G401 (cell line): ENCODE measurements around the gene TNFRSF17. TPM values are rescaled to one million over a fixed set of nuclear protein-coding genes. Genes with fewer than 3 reads are reported as not detected.

Experiments
- DNase-seq: peaks from one replicate; pipeline ENCODE4 v3.0.0-alpha.2; 2015; ENCODE audit warnings: low spot score
- in situ Hi-C: cut with HindIII; loops from 2 replicates; pipeline ENCODE4 v1.10.0; 2016; ENCODE audit warnings: low sequenced_read_pairs, mixed read lengths
- total RNA-seq: library from RNA; depleted of rRNA; stranded (reverse); fragments of >200 nt; shearing (Covaris generic); gene quantifications from 2 replicates; pipeline ENCODE4 v1.2.3, GENCODE V29; 2014; rRNA removed

Gene TNFRSF17
- total RNA-seq, 1 experiment from 2014 or later, result not detected

- DNase-seq, result no peak
- in situ Hi-C loops, result no loop called here
These were observed 29.4 kb downstream of the TNFRSF17 start for GRCh38 chr16:11994143-11995119.

- in situ Hi-C loops, result no loop called here
- DNase-seq, result no peak
These were observed 31.7 kb downstream of the TNFRSF17 start for GRCh38 chr16:11996433-11997330.

DNA sequence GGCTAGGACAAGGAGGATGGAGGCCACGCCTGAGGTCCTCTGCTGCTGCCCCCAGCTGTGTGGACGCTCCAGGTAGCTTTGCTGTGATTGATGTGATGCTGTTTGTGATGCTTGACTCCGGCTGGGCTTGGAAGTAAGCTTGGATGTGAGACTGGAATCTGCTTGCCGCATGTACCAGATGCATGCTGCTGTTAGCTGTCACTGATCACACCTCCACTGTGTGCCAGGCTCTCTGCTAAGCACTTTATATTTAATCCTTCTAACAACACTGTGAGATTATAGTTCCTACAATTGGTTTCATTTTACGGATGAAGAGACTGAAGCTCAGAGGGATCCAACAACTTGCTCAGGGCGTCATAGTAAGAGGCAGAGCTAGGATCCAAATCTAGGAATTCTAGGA lies 35.0 kb downstream of the TNFRSF17 start:
- no peak for DNase-seq
- in situ Hi-C loops, result no loop called here

DNA sequence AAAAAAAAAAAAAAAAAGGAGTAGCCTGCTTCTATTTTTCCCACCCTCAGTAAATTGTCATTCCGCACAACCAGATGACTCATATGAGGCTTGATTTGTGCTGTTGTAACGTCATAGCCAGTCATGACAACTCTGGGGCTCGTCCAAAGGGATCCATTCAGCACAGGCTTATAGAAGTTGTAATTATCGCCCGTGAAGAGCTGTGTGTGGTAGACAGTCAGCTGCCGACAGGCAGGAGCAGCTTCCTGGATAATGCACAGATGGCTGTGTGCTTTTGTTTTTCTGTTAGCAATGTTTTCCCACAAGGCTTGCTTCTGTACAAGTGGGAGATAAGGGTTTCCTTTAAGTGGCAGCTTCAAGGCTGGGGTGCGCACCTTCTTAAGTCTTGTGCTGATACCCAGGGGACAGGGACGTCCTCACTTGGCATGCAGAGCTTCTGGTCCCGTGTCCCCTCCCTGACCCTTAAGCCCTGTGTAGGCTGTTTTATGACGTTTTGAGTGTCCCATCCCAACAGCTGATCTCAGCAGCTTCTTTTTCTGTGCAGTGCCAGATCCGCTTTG lies 37.5 kb downstream of the TNFRSF17 start:
- in situ Hi-C loops, result no loop called here
- DNase-seq, result no peak

DNA sequence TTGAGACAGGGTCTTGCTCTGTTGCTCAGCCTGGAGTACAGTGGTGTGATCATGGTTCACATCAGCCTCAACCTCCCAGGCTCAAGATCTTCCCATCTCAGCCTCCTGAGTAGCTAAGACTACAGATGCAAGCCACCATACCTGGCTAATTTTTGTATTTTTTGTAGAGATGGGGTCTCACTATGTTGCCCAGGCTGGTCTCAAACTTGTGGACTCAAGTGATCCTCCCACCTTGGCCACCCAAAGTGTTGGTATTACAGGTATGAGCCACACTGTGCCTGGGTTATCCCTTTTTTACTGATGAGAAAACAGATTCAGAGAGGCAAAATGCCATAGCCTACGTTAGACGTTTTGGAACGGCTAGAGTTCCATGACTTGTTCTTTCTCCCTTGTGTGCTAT lies 41.6 kb downstream of the TNFRSF17 start:
- no peak for DNase-seq
- in situ Hi-C loops, result no loop called here

DNA sequence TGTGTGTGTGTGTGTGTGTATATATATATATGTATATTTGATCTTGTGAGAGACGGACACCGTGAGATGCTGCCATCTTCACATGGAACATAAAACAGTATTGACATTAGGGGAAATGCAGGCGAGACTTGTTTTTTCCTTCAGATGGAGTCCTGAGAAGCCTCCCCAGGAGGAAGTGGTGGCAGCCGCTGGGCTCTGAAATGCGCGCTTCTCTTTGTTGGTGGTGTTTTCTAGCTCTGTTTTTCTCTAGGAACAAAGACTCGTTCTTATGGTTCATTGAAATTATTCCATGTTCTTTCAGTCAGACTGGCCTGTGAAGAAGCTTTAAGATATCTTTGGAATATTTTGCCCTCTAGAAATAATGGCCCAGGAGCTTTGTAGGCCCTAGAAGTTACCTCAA lies 44.5 kb downstream of the TNFRSF17 start:
- DNase-seq, result no peak

DNA sequence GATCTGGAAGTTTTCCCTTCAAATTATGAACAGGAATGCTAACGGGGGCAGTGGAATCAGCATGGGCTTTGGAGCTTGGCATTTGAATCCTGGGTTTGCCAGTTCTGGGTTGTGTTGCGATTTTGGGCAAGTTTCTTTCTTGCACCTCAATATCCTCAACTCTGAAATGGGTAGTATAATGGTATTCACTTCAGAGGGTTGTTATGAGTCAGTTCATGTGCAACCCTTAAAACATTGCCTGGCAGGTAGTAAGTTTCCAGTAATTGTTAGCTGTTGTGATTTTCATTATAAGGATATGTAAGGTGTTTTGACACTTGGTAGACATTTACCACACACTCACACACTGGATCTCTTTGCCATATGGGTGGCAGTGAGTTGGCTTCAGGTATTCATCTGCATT lies 44.9 kb downstream of the TNFRSF17 start:
- DNase-seq, result no peak
- in situ Hi-C loops, result no loop called here

More for the DNA sequence above, 44.5 kb downstream of the TNFRSF17 start:
- in situ Hi-C loops, result no loop called here

DNA sequence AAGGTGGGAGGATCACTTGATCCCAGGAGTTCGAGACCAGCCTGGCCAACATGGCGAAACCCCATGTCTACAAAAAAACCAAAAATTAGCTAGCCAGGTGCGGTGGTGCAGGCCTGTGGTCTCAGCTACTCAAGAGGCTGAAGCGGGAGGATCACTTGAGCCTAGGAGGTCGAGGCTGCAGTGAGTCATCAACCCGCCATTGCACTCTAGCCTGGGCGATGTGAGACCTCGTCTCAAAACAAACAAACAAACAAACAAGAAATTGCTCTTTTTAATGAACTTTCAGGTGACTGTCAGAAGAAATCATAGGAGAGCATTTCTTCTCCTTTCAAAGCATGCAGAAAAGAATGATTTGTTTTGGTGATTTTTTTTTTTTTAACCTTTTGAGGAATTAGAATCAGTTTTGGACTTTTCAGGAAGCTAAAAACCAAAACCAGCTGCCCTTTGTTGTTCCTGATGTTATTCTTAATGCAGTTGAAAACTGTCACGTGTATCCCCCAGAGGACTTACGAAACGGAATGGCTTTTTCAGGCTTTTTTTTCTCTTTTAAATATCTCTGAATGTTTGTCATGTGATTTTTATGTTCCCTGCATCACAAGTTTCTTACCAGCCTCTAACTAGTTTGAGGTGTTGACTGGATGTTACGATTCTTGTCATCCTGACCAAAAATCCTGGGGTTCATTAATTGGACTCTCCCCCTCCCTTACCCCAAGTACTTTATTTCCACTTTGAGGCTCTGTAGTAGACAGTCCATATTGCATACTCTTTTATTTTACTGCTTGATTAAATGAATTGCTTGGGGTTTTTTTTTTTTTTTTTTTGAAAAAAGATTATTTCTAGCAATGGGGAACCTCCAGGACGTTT lies 45.6 kb downstream of the TNFRSF17 start:
- DNase-seq, result no peak
- in situ Hi-C loops, result no loop called here

DNA sequence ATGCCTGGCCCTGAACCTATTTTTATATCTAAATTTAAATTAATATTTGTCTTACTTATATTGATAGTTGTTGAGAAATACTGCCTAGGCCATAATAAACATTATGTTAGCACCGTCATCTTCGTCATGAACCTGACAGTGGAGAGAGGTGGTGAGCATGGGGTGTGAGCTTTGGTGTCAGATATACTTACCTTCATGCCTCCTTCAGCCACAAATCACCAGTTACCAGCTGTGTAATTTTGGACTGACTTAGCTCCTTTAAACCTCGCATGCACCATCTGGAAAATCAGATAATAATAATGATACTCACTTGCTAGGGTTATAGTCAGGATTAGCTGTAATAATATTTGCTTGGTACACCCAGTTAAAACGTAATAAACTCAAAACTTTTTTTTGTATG lies 46.6 kb downstream of the TNFRSF17 start:
- in situ Hi-C loops, result no loop called here
- no peak for DNase-seq

DNA sequence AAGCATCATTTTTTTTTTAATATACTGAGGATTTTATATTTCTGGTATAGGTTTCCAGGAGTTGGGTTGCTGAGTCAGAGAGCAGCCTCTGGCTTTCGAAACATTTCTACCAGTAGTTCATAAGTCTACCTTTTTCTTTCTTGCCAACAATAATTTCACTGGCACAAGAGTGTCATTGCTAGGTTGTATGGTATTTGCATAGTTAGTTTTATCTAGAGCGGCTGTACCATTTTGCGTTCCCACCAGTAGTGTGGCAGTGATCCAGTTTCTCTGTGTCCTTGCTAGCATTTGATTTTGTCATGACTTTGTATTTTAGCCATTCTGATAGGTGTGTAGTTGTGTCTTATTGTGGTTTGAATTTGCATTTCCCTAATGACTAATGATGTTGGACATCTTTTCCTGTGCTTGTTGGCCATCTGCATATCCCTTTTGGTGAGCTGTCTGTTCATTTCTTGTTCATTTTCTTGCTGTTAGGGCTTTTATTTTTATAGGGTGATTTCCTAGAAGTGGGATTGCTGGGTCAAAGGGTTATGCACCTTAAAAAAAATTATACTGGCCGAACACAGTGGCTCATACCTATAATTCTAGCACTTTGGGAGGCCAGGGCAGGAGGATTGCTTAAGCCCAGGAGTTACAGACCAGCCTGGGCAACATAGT lies 51.4 kb downstream of the TNFRSF17 start:
- no peak for DNase-seq
- in situ Hi-C loops, result no loop called here

- in situ Hi-C loops, result no loop called here
- DNase-seq, result no peak
These were observed 52.5 kb downstream of the TNFRSF17 start for GRCh38 chr16:12017558-12017957.

Other genes starting within 250 kb of the TNFRSF17 start
- 25.4 and 31.9 TPM in 2 replicates for gene TXNDC11, start 222.4 kb upstream of the TNFRSF17 start, total RNA-seq
- gene ZC3H7A, start 168.0 kb upstream of the TNFRSF17 start, total RNA-seq, result 37.0 and 54.2 TPM in 2 replicates
- 391 and 624 TPM in 2 replicates for gene RSL1D1, start 113.7 kb upstream of the TNFRSF17 start, total RNA-seq
- gene GSPT1, start 49.3 kb upstream of the TNFRSF17 start, total RNA-seq, result 22.8 and 26.5 TPM in 2 replicates
- 0.43 and 0.47 TPM in 2 replicates for gene NPIPB2, start 23.2 kb upstream of the TNFRSF17 start, total RNA-seq
- 6.7 and 7.7 TPM in 2 replicates for gene SNX29, start 11.5 kb downstream of the TNFRSF17 start, total RNA-seq